ENCODE data around the gene LARP6. TPM values are rescaled to one million over a fixed set of nuclear protein-coding genes. Genes with fewer than 3 reads are reported as not detected.
"Not testable (repeated sequence)": the region's sequence is repeated elsewhere in the genome, so short reads cannot be mapped to it uniquely, and the experiment has no call there.

LARP6 gene
- total and polyA plus RNA-seq, 2 experiments from 2014 or later = 20.0 to 22.4 TPM

DNA sequence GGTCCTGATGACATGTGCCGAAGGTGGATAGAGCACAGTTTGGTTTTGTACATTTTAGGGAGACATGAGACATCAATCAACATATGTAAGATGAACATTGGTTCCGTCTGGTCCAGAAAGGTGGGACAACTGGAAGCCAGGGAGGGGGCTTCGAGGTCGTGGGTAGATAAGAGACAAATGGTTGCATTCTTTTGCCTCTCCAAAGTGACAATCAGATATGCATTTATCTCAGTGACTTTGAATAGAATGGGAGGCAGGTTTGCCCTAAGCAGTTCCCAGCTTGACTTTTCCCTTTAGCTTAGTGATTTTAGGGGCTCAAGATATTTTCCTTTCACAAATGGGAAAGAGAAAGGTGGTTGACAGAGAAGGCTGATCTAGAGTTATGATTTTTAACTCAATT, 38.9 kb downstream of the LARP6 start:
- not testable (repeated sequence) for H4K20me1 ChIP-seq (replicated peaks; ENCODE audit: insufficient read depth); H3K27ac ChIP-seq (ENCODE audit: low read depth); DNase-seq (ENCODE audit: low spot score); H2AFZ ChIP-seq; H3K79me2 ChIP-seq (replicated peaks; ENCODE audit: insufficient read depth); H3K4me1 ChIP-seq (ENCODE audit: insufficient read depth); H3K27me3 ChIP-seq (ENCODE audit: insufficient read depth); H3K9me2 ChIP-seq (ENCODE audit: insufficient read depth); H3K27me3 Mint-ChIP-seq (ENCODE audit: insufficient read depth, low read depth, poor library complexity); H3K36me3 Mint-ChIP-seq (ENCODE audit: low read depth); H3K9me3 Mint-ChIP-seq; H3K4me3 Mint-ChIP-seq; H3K4me1 Mint-ChIP-seq; H3F3A ChIP-seq (replicated peaks; ENCODE audit: low read depth); H3K4me3 ChIP-seq; H3K36me3 ChIP-seq (ENCODE audit: insufficient read depth); ATAC-seq; H3K4me2 ChIP-seq; H3K27ac Mint-ChIP-seq

DNA sequence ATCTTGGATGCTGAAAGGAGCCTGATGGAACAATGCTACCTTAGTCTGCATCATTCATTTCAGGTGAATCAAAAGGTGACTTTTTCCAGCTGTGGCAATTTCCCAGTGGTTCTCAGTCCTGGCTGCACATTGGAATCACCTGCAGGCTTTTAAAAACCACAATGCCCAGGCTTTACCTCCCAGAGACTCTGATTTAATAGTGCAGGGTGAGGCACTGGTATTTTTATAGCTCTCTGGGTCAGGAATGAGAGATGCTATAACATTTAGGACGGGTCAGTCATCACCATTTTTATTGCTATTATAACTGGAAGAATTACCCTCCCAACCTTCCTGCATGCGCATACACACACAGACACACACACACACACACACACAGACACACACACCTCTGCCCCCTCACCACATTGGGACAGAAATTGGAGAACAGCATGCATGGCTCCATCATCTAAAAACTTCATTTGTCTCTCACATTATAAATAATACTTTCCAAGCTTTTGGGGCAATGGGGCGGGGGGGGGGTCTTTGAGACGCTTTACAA, 41.1 kb downstream of the LARP6 start:
- no peak overlapping the region for H3K27ac Mint-ChIP-seq
- H2AFZ ChIP-seq = no peak overlapping the region

More for the DNA sequence above, 41.1 kb downstream of the LARP6 start:
- H3K27me3 Mint-ChIP-seq (ENCODE audit: insufficient read depth, low read depth, poor library complexity) = peaks cover 2% of the 10 kb centered on the region
- Histone ChIP-seq H3K4me2 (no peak overlapping the region), H3K36me3 (ENCODE audit: insufficient read depth) (no peaks in the 10 kb centered on the region), H3K4me3 (no peak overlapping the region), H3K4me1 (ENCODE audit: insufficient read depth) (no peaks in the 10 kb centered on the region), H3K9me2 (ENCODE audit: insufficient read depth) (no peaks in the 10 kb centered on the region), H4K20me1 (replicated peaks; ENCODE audit: insufficient read depth) (no peaks in the 10 kb centered on the region), H3F3A (replicated peaks; ENCODE audit: low read depth) (no peaks in the 10 kb centered on the region), H3K27me3 (ENCODE audit: insufficient read depth) (no peaks in the 10 kb centered on the region), H3K27ac (ENCODE audit: low read depth) (no peak overlapping the region), H3K79me2 (replicated peaks; ENCODE audit: insufficient read depth) (no peaks in the 10 kb centered on the region)
- peaks cover 5% of the 10 kb centered on the region; the same call in 2 of the 3 replicates for H3K4me1 Mint-ChIP-seq
- H3K36me3 Mint-ChIP-seq (ENCODE audit: low read depth) = no peaks in the 10 kb centered on the region
- DNase-seq (ENCODE audit: low spot score) (no peak), ATAC-seq (no peak)
- no peak overlapping the region for H3K4me3 Mint-ChIP-seq
- H3K9me3 Mint-ChIP-seq = no peaks in the 10 kb centered on the region
- TF ChIP-seq ZNF331 (CRISPR knock-in tag; IDR thresholded peaks at IDR 0.05; ENCODE audit: low read depth) (no peak), ZNF114 (CRISPR knock-in tag; IDR thresholded peaks at IDR 0.05) (no peak)
- TF ChIP-seq, protein P1, sequence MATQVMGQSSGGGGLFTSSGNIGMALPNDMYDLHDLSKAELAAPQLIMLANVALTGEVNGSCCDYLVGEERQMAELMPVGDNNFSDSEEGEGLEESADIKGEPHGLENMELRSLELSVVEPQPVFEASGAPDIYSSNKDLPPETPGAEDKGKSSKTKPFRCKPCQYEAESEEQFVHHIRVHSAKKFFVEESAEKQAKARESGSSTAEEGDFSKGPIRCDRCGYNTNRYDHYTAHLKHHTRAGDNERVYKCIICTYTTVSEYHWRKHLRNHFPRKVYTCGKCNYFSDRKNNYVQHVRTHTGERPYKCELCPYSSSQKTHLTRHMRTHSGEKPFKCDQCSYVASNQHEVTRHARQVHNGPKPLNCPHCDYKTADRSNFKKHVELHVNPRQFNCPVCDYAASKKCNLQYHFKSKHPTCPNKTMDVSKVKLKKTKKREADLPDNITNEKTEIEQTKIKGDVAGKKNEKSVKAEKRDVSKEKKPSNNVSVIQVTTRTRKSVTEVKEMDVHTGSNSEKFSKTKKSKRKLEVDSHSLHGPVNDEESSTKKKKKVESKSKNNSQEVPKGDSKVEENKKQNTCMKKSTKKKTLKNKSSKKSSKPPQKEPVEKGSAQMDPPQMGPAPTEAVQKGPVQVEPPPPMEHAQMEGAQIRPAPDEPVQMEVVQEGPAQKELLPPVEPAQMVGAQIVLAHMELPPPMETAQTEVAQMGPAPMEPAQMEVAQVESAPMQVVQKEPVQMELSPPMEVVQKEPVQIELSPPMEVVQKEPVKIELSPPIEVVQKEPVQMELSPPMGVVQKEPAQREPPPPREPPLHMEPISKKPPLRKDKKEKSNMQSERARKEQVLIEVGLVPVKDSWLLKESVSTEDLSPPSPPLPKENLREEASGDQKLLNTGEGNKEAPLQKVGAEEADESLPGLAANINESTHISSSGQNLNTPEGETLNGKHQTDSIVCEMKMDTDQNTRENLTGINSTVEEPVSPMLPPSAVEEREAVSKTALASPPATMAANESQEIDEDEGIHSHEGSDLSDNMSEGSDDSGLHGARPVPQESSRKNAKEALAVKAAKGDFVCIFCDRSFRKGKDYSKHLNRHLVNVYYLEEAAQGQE (IDR thresholded peaks at IDR 0.05; ENCODE audit: unreplicated experiment) = no peak
- TF ChIP-seq, protein P2, sequence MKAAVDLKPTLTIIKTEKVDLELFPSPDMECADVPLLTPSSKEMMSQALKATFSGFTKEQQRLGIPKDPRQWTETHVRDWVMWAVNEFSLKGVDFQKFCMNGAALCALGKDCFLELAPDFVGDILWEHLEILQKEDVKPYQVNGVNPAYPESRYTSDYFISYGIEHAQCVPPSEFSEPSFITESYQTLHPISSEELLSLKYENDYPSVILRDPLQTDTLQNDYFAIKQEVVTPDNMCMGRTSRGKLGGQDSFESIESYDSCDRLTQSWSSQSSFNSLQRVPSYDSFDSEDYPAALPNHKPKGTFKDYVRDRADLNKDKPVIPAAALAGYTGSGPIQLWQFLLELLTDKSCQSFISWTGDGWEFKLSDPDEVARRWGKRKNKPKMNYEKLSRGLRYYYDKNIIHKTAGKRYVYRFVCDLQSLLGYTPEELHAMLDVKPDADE (IDR thresholded peaks at IDR 0.05) = no peak
- TF ChIP-seq, protein P3, sequence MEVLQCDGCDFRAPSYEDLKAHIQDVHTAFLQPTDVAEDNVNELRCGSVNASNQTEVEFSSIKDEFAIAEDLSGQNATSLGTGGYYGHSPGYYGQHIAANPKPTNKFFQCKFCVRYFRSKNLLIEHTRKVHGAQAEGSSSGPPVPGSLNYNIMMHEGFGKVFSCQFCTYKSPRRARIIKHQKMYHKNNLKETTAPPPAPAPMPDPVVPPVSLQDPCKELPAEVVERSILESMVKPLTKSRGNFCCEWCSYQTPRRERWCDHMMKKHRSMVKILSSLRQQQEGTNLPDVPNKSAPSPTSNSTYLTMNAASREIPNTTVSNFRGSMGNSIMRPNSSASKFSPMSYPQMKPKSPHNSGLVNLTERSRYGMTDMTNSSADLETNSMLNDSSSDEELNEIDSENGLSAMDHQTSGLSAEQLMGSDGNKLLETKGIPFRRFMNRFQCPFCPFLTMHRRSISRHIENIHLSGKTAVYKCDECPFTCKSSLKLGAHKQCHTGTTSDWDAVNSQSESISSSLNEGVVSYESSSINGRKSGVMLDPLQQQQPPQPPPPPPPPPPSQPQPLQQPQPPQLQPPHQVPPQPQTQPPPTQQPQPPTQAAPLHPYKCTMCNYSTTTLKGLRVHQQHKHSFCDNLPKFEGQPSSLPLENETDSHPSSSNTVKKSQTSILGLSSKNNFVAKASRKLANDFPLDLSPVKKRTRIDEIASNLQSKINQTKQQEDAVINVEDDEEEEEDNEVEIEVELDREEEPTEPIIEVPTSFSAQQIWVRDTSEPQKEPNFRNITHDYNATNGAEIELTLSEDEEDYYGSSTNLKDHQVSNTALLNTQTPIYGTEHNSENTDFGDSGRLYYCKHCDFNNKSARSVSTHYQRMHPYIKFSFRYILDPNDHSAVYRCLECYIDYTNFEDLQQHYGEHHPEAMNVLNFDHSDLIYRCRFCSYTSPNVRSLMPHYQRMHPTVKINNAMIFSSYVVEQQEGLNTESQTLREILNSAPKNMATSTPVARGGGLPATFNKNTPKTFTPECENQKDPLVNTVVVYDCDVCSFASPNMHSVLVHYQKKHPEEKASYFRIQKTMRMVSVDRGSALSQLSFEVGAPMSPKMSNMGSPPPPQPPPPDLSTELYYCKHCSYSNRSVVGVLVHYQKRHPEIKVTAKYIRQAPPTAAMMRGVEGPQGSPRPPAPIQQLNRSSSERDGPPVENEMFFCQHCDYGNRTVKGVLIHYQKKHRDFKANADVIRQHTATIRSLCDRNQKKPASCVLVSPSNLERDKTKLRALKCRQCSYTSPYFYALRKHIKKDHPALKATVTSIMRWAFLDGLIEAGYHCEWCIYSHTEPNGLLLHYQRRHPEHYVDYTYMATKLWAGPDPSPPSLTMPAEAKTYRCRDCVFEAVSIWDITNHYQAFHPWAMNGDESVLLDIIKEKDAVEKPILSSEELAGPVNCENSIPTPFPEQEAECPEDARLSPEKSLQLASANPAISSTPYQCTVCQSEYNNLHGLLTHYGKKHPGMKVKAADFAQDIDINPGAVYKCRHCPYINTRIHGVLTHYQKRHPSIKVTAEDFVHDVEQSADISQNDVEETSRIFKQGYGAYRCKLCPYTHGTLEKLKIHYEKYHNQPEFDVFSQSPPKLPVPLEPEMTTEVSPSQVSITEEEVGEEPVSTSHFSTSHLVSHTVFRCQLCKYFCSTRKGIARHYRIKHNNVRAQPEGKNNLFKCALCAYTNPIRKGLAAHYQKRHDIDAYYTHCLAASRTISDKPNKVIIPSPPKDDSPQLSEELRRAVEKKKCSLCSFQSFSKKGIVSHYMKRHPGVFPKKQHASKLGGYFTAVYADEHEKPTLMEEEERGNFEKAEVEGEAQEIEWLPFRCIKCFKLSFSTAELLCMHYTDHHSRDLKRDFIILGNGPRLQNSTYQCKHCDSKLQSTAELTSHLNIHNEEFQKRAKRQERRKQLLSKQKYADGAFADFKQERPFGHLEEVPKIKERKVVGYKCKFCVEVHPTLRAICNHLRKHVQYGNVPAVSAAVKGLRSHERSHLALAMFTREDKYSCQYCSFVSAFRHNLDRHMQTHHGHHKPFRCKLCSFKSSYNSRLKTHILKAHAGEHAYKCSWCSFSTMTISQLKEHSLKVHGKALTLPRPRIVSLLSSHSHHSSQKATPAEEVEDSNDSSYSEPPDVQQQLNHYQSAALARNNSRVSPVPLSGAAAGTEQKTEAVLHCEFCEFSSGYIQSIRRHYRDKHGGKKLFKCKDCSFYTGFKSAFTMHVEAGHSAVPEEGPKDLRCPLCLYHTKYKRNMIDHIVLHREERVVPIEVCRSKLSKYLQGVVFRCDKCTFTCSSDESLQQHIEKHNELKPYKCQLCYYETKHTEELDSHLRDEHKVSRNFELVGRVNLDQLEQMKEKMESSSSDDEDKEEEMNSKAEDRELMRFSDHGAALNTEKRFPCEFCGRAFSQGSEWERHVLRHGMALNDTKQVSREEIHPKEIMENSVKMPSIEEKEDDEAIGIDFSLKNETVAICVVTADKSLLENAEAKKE (CRISPR knock-in tag; IDR thresholded peaks at IDR 0.05) = no peak

Measured in GM23338 (cell line).